ENCODE data around the gene TANGO6.

TANGO6 gene

GRCh38 chr16:69131839-69132423, 288.6 kb downstream of the TANGO6 start:
- H4K20me1 ChIP-seq, result peaks cover 86% of the 10 kb centered on the region
- H3K4me2 ChIP-seq, result peak overlapping the region; percentile 78
- peak overlapping the region; percentile 96 for H3K9ac ChIP-seq
- H3K27me3 ChIP-seq, result no peaks in the 10 kb centered on the region
- peaks cover 38% of the 10 kb centered on the region for H3K4me1 ChIP-seq
- no peaks in the 10 kb centered on the region for H3K9me3 ChIP-seq
- peaks cover 52% of the 10 kb centered on the region for H3K36me3 ChIP-seq
- H3K4me3 ChIP-seq, result peak overlapping the region; percentile 95
- TF ChIP-seq Cebpa-rat (IDR thresholded peaks at IDR 0.05), result no peak
- peak overlapping the region; percentile 96 for H3K27ac ChIP-seq

GRCh38 chr16:69132424-69133252, 289.3 kb downstream of the TANGO6 start, which contains the start of the genes CHTF8 and UTP4:
Gene CHTF8, minus strand, starts transcription at chr16:69132588. Its CDS starts 11,130 bp downstream, at chr16:69121458.
Gene UTP4, plus strand, starts transcription at chr16:69132649. Its CDS starts 811 bp downstream, at chr16:69133460.
- peak within 1 kb of the TSS; percentile 93 for H3K4me2 ChIP-seq
- H3K4me3 ChIP-seq, result peak within 1 kb of the TSS; percentile 95
- H4K20me1 ChIP-seq, result peaks cover 86% of the 10 kb centered on the region
- TF ChIP-seq Cebpa-rat (IDR thresholded peaks at IDR 0.05), result no peak
- peaks cover 38% of the 10 kb centered on the region for H3K4me1 ChIP-seq
- no peaks in the 10 kb centered on the region for H3K27me3 ChIP-seq
- peaks cover 58% of the 10 kb centered on the region for H3K36me3 ChIP-seq
- peak within 1 kb of the TSS; percentile 96 for H3K27ac ChIP-seq
- H3K9me3 ChIP-seq, result no peaks in the 10 kb centered on the region
- H3K9ac ChIP-seq, result peak within 1 kb of the TSS; percentile 96

DNA sequence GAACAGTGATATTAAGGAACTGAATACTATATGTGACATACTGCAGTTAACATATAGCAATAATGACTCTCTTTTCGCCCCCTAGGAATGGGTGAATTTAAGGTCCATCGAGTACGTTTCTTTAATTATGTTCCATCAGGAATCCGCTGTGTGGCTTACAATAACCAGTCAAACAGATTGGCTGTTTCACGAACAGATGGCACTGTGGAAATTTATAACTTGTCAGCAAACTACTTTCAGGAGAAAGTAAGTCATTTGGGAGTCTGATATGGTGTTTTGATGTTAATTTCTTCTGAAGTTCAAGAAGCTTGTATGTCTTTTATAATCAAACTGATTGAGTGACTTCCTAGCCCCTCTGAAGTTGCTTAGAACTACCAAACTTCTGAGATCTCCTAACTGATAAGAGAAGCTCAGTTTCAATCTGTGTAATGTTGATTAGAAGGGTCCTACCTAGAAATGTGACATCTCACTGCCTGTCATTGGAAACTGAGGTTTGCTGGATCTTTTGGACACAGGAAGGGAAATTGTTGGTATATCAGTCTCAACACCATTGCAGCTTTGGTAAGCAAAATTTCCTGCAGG, 290.1 kb downstream of the TANGO6 start:
- Histone ChIP-seq H3K36me3 (peaks cover 58% of the 10 kb centered on the region), H3K9ac (peak overlapping the region; percentile 96), H3K27me3 (no peaks in the 10 kb centered on the region), H3K9me3 (no peaks in the 10 kb centered on the region), H3K4me3 (peak overlapping the region; percentile 95), H3K27ac (peak overlapping the region; percentile 96), H3K4me2 (peak overlapping the region; percentile 93), H4K20me1 (peaks cover 86% of the 10 kb centered on the region), H3K4me1 (peaks cover 38% of the 10 kb centered on the region)
- no peak for TF ChIP-seq Cebpa-rat (IDR thresholded peaks at IDR 0.05)
